ENCODE data around the gene TBX15. TPM values are rescaled to one million over a fixed set of nuclear protein-coding genes. Genes with fewer than 3 reads are reported as not detected.
"Not testable (repeated sequence)": the region's sequence is repeated elsewhere in the genome, so short reads cannot be mapped to it uniquely, and the experiment has no call there.

TBX15 gene
- total and polyA plus RNA-seq, 3 donors from 2014 or later = 0.63 to 1.5 (median 0.74) TPM

- H3K4me3 ChIP-seq = no peak overlapping the region
- 74 to 78% methylated on average over 2 of the region's 2 CpGs for WGBS, 2 donors
- H3K27ac ChIP-seq = no peak overlapping the region
- DNase-seq = no peak
- no peak for TF ChIP-seq POLR2A (IDR thresholded peaks at IDR 0.05)
- TF ChIP-seq, protein P1, sequence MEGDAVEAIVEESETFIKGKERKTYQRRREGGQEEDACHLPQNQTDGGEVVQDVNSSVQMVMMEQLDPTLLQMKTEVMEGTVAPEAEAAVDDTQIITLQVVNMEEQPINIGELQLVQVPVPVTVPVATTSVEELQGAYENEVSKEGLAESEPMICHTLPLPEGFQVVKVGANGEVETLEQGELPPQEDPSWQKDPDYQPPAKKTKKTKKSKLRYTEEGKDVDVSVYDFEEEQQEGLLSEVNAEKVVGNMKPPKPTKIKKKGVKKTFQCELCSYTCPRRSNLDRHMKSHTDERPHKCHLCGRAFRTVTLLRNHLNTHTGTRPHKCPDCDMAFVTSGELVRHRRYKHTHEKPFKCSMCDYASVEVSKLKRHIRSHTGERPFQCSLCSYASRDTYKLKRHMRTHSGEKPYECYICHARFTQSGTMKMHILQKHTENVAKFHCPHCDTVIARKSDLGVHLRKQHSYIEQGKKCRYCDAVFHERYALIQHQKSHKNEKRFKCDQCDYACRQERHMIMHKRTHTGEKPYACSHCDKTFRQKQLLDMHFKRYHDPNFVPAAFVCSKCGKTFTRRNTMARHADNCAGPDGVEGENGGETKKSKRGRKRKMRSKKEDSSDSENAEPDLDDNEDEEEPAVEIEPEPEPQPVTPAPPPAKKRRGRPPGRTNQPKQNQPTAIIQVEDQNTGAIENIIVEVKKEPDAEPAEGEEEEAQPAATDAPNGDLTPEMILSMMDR (IDR thresholded peaks at IDR 0.05) = no peak
- H3K36me3 ChIP-seq (ENCODE audit: low read depth, missing control alignments) = no peaks in the 10 kb centered on the region
- no peaks in the 10 kb centered on the region for H3K4me1 ChIP-seq
- intact Hi-C loops (cut with DNase I; ENCODE audit: low total_unique reads) = no loop called here
- H3K9me3 ChIP-seq = no peaks in the 10 kb centered on the region
- no peaks in the 10 kb centered on the region for H3K27me3 ChIP-seq
These were observed 69.2 kb downstream of the TBX15 start for GRCh38 chr1:118918940-118919259.

- Histone ChIP-seq H3K27ac (no peak overlapping the region), H3K27me3 (no peaks in the 10 kb centered on the region), H3K4me3 (no peak overlapping the region), H3K4me1 (no peaks in the 10 kb centered on the region), H3K36me3 (ENCODE audit: low read depth, missing control alignments) (no peaks in the 10 kb centered on the region), H3K9me3 (no peaks in the 10 kb centered on the region)
- WGBS, 2 donors = 90 to 94% methylated on average over 6 of the region's 6 CpGs
- intact Hi-C loops (cut with DNase I; ENCODE audit: low total_unique reads) = no loop called here
- DNase-seq = no peak
- TF ChIP-seq, protein P1 (IDR thresholded peaks at IDR 0.05) = no peak
- TF ChIP-seq POLR2A (IDR thresholded peaks at IDR 0.05) = no peak
These were observed 69.8 kb downstream of the TBX15 start for GRCh38 chr1:118918230-118918939.

DNA sequence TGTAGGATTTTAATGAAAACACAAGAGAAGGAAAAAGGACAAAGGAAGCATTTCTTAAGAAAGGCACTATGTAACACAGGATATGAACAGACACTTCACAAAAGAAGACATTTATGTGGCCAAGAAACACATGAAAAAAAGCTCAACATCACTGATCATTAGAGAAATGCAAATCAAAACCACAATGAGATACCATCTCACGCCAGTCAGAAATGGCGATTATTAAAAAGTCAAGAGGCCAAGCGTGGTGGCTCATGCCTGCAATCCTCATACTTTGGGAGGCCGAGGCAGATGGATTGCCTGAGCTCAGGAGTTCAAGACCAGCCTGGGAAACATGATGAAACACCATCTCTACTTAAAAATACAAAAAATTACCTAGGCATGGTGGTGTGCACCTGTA lies 71.8 kb downstream of the TBX15 start:
- H3K36me3 ChIP-seq (ENCODE audit: low read depth, missing control alignments); H3K4me1 ChIP-seq: not testable (repeated sequence)

DNA sequence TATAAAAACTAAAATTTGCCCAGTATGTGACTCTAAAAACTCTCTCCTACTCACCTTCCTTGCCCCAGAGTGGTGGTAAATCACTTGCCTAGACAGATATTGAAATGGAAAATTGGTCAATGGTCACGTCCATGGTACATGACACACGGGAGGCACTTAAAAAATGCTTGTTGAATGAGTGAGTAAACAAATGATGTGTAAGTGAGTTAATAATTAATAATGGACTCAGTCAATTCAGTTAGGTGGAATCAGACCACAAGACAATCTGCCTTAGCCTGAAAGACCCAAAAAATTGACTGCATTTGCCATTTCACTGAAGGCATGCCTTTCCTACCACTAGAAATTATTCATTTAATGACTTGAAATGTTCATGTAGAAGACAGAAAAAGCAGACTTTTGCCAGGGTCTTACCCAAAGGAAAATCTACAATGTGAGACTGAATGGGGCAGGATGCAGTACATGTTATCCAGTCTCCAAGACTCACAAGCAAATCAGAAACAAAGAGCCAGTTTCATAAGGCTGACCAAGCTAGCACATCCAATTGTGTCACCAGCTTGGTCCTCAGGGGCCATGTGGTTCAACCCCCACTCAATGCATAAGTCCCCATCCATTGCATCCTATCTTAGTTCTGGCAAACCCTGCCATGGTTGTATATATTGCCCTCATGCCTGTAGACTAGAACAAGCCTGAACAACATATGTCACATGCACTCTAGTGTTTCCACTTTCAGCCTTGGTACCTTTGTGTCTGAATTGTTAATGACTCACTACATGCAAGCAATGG lies 73.6 kb downstream of the TBX15 start:
- no peak overlapping the region for H3K27ac ChIP-seq
- no peaks in the 10 kb centered on the region for H3K4me1 ChIP-seq
- no peaks in the 10 kb centered on the region for H3K27me3 ChIP-seq
- 87 to 88% methylated on average over 2 of the region's 2 CpGs for WGBS, 2 donors
- no peaks in the 10 kb centered on the region for H3K9me3 ChIP-seq
- no peak for DNase-seq
- H3K4me3 ChIP-seq = no peak overlapping the region
- no peaks in the 10 kb centered on the region for H3K36me3 ChIP-seq (ENCODE audit: low read depth, missing control alignments)
- TF ChIP-seq, protein P1 (IDR thresholded peaks at IDR 0.05) = no peak
- TF ChIP-seq POLR2A (IDR thresholded peaks at IDR 0.05) = no peak
- intact Hi-C loops (cut with DNase I; ENCODE audit: low total_unique reads) = no loop called here

More for the DNA sequence above, 71.8 kb downstream of the TBX15 start:
- intact Hi-C loops (cut with DNase I; ENCODE audit: low total_unique reads); H3K27me3 ChIP-seq; H3K27ac ChIP-seq; H3K4me3 ChIP-seq; DNase-seq; H3K9me3 ChIP-seq: not testable (repeated sequence)
- WGBS, 2 donors = 92 to 95% methylated on average over 4 of the region's 4 CpGs

GRCh38 chr1:118913818-118914217 lies 74.3 kb downstream of the TBX15 start:
- Histone ChIP-seq H3K27me3 (no peaks in the 10 kb centered on the region), H3K4me3 (no peak overlapping the region), H3K9me3 (no peaks in the 10 kb centered on the region), H3K27ac (no peak overlapping the region), H3K36me3 (ENCODE audit: low read depth, missing control alignments) (no peaks in the 10 kb centered on the region), H3K4me1 (no peaks in the 10 kb centered on the region)
- no peak for DNase-seq
- no peak for TF ChIP-seq POLR2A (IDR thresholded peaks at IDR 0.05)
- TF ChIP-seq, protein P1 (IDR thresholded peaks at IDR 0.05) = no peak
- intact Hi-C loops (cut with DNase I; ENCODE audit: low total_unique reads) = no loop called here
- WGBS, 2 donors = 60 to 84% methylated on average over 4 of the region's 4 CpGs
